Left kidney (tissue), 2 donors: ENCODE results near the gene FAM8A1. TPM values are rescaled to one million over a fixed set of nuclear protein-coding genes. Genes with fewer than 3 reads are reported as not detected.

Source experiments
- DNase-seq: peaks from one replicate; pipeline ENCODE4 v3.0.0-alpha.2; 2013
- polyA plus RNA-seq: library from polyadenylated mRNA; unstranded; fragments of 120-200 nt; gene quantifications from one replicate; pipeline ENCODE4 v1.2.1, GENCODE V29; 2013; ENCODE audit not compliant: insufficient read length

Gene FAM8A1
- polyA plus RNA-seq, 1 donor, result 46.1 TPM

DNA sequence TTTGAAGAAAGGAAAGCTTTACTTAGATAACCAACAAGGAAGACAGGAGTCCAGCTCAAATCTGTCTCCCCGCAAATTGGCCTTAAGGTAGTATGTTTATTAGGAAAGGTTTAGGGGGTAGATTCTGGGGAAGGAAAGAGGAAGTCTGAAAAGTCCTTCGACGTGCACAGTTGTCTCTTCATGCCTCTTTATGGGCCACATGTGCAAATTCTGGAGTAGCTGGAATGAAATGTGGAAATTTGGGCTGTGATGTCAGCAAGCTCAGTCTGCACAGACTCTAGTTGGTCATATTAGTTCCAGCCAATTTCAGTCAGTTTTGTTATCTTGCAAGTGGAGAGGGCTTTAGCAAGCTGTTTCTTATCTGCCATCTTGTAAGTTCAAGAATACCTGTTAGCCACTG lies 56.5 kb downstream of the FAM8A1 start:
- DNase-seq, result no peak

Other genes starting within 250 kb of the FAM8A1 start
- 13.1 TPM for gene CAP2, start 206.7 kb upstream of the FAM8A1 start, polyA plus RNA-seq
- gene NUP153, start 106.6 kb downstream of the FAM8A1 start, polyA plus RNA-seq, result 63.7 TPM